ENCODE results near the gene ARPC1B.

Gene ARPC1B

DNA sequence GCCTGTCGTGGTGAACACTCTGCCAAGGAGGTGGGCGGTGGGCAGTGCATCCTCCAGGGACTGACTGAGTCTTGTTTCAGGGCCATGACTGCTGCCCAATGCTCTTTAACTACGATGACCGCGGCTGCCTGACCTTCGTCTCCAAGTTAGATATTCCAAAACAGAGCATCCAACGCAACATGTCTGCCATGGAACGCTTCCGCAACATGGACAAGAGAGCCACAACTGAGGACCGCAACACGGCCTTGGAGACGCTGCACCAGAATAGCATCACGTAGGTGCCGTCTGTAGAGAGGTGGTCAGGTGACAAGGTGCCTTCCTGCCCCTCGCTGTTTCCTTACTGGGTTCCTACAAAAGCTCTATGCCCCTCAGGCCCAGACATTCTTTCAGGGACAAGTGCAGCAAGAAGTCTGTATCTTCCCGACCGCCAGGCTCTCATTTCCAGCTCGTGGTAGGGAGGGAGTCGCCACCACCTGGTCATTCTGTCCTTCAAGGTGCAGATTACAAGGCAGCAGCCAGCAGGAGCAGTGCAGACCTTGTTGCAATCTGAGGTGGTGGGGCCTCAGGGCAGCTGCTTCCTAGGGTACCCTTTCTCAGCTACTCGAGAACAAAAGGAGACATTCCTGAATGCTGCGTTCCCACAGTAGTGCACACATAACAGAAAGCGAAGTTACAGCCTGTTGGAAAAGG is 14.9 kb upstream of the ARPC1B start:
- DNase-seq (ENCODE audit: low read depth) = no peak
- TF ChIP-seq, protein P1, sequence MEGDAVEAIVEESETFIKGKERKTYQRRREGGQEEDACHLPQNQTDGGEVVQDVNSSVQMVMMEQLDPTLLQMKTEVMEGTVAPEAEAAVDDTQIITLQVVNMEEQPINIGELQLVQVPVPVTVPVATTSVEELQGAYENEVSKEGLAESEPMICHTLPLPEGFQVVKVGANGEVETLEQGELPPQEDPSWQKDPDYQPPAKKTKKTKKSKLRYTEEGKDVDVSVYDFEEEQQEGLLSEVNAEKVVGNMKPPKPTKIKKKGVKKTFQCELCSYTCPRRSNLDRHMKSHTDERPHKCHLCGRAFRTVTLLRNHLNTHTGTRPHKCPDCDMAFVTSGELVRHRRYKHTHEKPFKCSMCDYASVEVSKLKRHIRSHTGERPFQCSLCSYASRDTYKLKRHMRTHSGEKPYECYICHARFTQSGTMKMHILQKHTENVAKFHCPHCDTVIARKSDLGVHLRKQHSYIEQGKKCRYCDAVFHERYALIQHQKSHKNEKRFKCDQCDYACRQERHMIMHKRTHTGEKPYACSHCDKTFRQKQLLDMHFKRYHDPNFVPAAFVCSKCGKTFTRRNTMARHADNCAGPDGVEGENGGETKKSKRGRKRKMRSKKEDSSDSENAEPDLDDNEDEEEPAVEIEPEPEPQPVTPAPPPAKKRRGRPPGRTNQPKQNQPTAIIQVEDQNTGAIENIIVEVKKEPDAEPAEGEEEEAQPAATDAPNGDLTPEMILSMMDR (IDR thresholded peaks at IDR 0.05; ENCODE audit: low read length, missing control alignments) = no peak
- no peak overlapping the region for H3K4me3 ChIP-seq (replicated peaks; ENCODE audit: low read depth, low read length)

DNA sequence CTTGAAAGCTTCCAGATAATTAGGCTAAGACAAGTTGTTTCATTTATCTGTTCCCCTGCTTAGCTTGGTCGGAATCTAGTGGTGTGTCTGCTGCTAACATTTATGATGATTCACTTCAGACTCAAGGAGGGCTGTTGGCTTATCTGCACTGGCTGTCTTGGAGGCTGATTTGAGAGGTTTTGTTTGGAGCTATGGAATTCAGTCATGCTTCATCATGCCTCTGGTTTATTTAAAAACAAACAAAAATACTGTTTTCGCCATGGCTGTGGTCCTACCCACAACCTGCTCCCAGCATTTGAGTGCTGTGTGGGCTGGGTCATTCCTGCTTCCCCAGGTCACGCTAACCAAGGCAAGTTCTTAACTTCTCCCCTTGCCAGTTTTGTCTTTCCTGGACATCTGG is 11.7 kb upstream of the ARPC1B start:
- DNase-seq (ENCODE audit: low read depth) = peak; percentile 64
- TF ChIP-seq, protein P1 (IDR thresholded peaks at IDR 0.05; ENCODE audit: low read length, missing control alignments) = no peak
- no peak overlapping the region for H3K4me3 ChIP-seq (replicated peaks; ENCODE audit: low read depth, low read length)

DNA sequence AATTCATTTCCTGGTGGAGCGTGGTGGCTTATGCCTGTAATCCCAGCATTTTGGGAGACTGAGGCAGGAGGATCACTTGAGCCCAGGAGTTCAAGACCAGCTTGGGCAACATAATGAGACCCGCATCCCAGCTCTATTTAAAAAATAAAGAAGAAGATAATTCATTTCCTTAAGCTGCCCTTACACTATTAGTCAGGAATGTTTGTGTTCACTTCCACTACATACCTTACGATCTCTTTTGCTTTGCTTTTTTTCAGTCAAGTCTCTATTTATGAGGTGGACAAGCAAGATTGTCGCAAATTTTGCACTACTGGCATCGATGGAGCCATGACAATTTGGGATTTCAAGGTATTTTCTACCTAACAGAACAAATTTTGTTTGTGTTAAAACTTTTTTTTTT is 11.2 kb upstream of the ARPC1B start:
- DNase-seq (ENCODE audit: low read depth) = no peak
- TF ChIP-seq, protein P1 (IDR thresholded peaks at IDR 0.05; ENCODE audit: low read length, missing control alignments) = no peak
- no peak overlapping the region for H3K4me3 ChIP-seq (replicated peaks; ENCODE audit: low read depth, low read length)

DNA sequence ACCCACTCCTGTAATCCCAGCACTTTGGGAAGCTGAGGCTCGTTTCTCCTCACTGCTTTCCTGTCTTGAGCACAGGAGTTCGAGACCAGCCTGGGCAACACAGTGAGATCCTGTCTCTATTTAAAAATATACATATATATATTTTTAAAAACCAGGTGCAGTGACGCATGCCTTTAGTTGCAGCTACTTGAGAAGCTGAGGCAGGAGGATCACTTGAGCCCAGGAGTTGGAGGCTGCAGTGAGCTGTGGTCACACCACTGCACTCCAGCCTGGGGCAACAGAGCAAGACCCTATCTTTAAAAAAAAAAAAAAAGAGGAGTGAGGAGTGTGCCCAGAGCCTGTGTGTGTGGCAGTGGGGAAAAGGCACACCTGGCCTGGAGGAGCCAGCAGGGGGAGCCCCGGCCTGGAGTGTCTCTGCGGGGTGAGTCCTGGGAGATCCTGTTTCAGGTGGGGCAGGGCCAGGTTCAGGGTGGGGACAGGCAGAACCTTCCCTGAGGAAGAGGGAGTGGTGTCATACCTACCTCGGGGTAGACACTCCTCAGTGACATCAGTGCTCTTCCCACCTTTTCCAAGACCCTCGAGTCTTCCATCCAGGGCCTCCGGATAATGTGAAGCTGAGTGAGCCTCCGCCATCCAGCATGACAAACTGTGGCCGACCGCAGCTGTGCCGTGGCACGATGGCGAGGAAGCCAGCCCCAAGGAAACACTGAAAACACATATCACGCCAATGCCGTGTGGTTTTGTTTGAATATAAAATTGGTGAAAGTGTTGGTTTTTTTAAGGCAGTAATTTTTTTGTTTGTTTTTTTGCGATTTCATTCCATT is 9.0 kb upstream of the ARPC1B start:
- TF ChIP-seq, protein P1 (IDR thresholded peaks at IDR 0.05; ENCODE audit: low read length, missing control alignments) = peak; percentile 53
- H3K4me3 ChIP-seq (replicated peaks; ENCODE audit: low read depth, low read length) = no peak overlapping the region
- DNase-seq (ENCODE audit: low read depth) = no peak

DNA sequence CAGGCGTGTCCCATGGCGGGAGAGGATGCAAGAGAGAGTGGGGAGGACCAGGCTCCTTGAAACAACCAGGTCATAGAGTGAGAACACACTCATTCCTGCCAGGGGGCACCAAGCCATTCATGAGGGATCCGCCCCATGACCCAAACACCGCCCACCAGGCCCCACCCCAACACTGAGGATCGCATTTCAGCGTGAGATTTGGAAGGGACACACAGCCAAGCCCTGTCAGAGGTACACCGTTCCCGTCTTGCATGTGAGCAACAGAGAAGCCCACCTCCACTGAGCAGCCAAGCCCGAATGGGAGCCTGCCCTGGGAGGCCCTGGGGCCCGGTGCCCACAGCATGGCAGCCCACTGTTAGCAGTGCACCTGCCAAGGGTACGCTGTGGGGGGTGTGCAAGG is 7.9 kb upstream of the ARPC1B start:
- no peak for DNase-seq (ENCODE audit: low read depth)
- TF ChIP-seq, protein P1 (IDR thresholded peaks at IDR 0.05; ENCODE audit: low read length, missing control alignments) = no peak
- no peak overlapping the region for H3K4me3 ChIP-seq (replicated peaks; ENCODE audit: low read depth, low read length)

DNA sequence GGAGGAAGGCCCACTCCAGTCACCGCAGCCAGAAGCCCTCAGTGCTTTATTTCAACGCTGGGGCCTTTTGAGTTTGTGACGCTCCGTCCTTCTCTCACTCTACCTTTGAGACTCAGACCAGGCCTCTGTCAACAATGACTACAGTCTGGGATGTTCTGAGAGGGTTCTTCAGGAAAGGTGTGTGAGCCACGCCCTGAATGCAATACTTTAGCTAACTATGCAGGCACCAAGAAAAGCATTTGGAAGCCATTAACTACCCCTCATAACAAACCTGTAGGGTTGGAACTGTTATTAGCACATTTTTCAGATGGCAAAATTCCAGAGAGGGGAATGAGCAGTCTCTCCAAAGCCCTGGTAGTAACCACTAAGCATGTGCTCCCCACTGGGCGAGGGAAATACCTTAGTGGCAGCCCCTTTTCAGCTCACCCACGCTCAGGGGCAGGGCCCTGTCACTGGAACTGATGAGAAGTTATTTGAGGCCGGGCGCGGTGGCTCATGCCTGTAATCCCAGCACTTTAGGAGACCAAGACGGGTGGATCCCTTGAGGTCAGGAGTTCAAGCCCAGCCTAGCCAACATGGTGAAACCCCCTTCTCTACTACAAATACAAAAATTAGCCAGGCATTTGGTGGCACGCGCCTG is 5.7 kb upstream of the ARPC1B start:
- no peak overlapping the region for H3K4me3 ChIP-seq (replicated peaks; ENCODE audit: low read depth, low read length)
- DNase-seq (ENCODE audit: low read depth) = no peak
- TF ChIP-seq, protein P1 (IDR thresholded peaks at IDR 0.05; ENCODE audit: low read length, missing control alignments) = no peak

Measured in fibroblast of pulmonary artery (primary cell).